NOMO-1 treated with dmso at 0.1 percent for 144 hours (cell line): Measurements from ENCODE around the gene PDZD2.

Experiments used
- DNase-seq: peaks from one replicate; lab custom pipeline; 2025; ENCODE audit not compliant: unreplicated experiment; lab: John Stamatoyannopoulos, UW

The PDZD2 gene

DNA sequence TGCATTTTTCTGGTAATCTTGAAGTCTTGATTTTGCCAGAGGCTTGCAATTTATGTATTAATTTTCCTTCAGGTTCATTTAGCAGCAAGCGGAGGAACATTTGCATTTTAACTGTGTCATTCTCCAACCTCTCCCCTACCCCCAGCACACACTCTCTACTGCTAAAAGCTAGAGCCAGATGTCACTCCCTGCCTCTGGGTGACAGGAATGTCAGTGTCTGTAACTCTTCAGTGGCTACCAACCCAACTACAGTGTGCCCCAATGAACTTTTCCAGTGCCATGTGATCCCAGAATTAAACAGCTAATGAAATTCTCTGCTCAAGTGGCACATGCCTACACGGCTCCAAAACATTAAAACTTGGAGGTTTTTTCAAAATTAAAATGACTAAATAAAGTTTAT is 274.9 kb downstream of the PDZD2 start:
- no peak for DNase-seq

- no peak for DNase-seq
Observed at GRCh38 chr5:31916327-31916726, 277.4 kb downstream of the PDZD2 start.

DNA sequence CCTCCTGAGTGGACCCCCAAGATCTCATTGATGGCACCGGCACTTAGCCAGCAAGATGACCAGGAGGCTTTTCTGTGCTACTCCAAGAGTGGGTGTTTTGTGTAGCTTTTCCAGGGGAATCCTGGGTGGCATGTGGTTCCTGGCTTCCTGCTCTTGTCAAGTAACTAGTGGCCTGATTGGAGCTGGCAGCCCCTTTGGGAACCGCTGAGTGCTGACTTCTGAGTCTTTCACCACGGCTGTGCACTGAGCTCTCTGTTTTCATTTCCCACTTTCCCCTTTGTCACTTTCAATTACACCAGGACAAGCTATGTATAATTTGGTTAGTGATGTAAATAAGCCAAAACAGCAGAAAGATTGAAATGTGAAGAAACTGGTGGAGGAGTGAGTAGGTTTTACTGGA is 279.8 kb downstream of the PDZD2 start:
- DNase-seq = no peak

- DNase-seq = no peak
Observed at GRCh38 chr5:31921852-31922305, 282.9 kb downstream of the PDZD2 start.

GRCh38 chr5:31924005-31924404 is 285.1 kb downstream of the PDZD2 start:
- DNase-seq = no peak

DNA sequence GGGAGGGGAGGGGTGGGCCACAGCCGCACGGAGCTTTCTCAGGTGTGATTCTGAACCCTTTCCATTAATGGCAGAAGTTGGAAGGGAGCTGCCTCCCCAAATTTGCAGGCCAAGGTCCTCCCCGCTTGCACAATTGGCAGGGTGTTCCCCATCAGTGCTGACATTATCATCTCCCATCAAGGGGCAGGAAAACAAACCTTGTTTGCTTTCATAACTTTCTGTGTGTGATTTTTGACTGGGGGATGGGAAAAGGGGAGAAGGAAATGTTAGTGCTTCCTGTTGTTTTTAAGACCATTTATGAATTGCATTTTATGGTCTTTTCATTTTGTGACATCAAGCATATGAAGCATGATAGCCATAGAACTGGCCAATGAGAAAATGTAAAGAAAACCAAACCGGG is 292.9 kb downstream of the PDZD2 start:
- DNase-seq = no peak

DNA sequence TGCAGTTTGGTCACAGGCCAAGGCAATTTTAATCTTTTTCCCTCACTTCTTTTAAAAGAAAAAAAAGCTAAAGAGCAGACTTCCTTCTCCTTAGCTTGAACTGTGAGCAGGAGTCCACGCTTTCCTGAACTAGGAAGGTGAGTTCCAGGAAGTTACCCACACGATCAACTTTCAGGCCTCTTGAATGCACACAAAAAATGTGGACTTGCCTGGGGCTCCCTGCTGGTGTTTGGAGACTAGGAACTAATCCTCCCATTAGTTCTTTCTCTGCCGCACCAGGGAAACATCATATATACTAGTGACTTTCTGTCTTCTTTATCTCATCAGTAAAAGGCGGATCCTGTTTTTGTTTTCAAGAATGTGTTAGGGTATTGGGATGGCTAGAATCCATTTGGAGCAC is 295.2 kb downstream of the PDZD2 start:
- no peak for DNase-seq

- no peak for DNase-seq
Observed at GRCh38 chr5:31935496-31936369, 296.8 kb downstream of the PDZD2 start.

DNA sequence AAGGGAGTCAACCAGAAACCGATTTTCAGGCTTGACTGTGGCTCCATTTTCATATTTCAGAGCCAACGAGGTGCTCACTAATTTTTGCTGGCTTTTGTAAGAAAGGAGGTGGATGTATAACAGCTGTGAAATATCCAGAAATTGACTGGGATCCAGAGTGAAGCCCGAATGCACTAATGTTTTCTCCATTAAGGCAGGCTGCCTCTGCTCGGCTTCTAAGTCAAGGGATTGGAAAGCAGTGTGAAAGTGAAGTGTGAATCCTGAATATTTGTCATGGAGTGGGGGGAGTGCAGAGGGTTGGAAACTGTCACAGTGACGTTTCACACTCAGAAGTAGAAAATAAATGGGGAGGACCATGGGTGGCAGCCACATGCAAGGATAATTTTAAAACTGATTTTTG is 297.8 kb downstream of the PDZD2 start:
- DNase-seq = no peak

GRCh38 chr5:31937226-31937625 is 298.3 kb downstream of the PDZD2 start:
- DNase-seq = no peak

DNA sequence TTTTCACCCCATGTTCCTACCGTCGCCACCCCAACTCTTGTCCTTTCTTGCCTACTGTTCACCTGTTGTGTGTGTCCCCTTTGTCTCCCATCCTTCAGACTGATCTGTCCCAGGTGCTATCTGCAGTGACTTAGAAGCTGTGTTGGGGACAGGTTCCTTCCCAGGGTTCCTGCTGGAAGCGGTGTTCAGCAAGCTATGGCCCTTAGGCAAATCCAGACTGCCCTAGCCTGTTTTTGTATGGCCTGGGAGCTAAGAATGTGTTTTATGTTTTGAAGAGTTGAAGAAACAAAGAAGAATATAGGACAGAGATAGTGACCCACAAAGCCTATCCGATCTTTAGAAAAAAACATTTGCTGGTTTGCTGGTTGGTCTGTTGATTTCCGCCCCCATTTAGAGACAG is 298.8 kb downstream of the PDZD2 start:
- DNase-seq = no peak

- DNase-seq = no peak
Observed at GRCh38 chr5:31939151-31939550, 300.2 kb downstream of the PDZD2 start.

DNA sequence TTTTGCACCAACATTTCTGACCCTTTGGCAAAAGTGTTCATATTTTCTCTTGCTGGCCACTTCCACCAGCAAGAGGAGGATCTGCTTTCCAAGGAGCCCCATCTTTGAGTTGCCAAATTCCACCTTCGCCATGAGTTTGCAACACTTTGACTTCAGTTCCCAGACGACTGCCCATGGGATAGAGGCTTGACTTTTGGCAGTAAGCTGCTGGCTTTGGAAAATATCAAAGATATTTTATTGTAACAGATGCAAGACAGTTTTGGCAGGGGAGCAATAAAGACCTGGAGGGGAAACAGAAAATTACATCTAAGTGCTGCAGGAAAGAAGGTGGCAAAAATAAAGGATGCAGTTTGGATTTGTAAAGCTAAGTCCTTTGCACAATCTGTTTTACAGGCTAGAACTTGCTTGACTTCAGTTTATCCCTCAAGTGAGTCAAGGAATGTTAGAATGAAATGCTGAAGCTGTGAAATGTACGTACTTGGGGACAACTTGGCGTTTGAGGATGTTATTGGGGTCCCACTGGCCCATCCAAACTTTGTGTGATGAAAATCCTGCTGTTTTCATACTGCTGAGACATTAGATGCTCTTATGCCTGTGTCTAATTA is 302.3 kb downstream of the PDZD2 start:
- DNase-seq = no peak

- DNase-seq = no peak
Observed at GRCh38 chr5:31942546-31942945, 303.6 kb downstream of the PDZD2 start.

- DNase-seq = no peak
Observed at GRCh38 chr5:31944684-31945445, 305.9 kb downstream of the PDZD2 start.

GRCh38 chr5:31948006-31948405 is 309.1 kb downstream of the PDZD2 start:
- DNase-seq = no peak

DNA sequence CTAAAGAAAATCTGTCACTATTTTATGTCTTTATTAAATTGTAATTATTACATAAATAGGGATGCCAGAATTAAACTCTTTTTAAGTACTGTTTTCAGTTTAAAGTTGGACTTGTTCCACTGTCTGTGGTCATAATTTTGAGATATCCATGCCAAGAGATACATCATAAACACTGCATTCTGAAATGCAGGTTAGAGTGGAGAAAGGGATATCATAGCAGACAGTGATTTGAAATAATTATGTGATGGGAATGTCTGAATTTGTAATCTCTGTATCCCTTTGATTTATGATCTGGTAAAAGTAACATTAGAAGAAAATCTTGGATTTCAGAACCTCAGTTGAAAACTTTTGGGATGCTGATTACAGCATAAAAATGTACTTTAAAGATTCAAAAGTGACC is 313.1 kb downstream of the PDZD2 start:
- no peak for DNase-seq

GRCh38 chr5:31954091-31954490 is 315.2 kb downstream of the PDZD2 start:
- DNase-seq = no peak

- no peak for DNase-seq
Observed at GRCh38 chr5:31957151-31957550, 318.2 kb downstream of the PDZD2 start.

GRCh38 chr5:31962351-31962751 is 323.4 kb downstream of the PDZD2 start:
- DNase-seq = no peak

GRCh38 chr5:31962871-31963307 is 324.0 kb downstream of the PDZD2 start:
- no peak for DNase-seq
